ENCODE results near the gene SHROOM1. TPM values are rescaled to one million over a fixed set of nuclear protein-coding genes. Genes with fewer than 3 reads are reported as not detected.

The SHROOM1 gene
- total and polyA plus RNA-seq, 9 of the 15 experiments (the other 6 are each of a cell fraction or from before 2014, with no cell fraction given) = 0.44 to 26.5 (median 11.9) TPM

GRCh38 chr5:132813599-132814502 lies 16.6 kb downstream of the SHROOM1 start:
- no peak overlapping the region for H3K4me3 ChIP-seq
- intact Hi-C loops (cut with micrococcal nuclease) = no loop called here
- no peaks in the 10 kb centered on the region for H3K27me3 ChIP-seq (ENCODE audit: control insufficient read depth in 2 of 2, insufficient read depth in 2 of 2, low read length in 2 of 2)
- H3K9me3 ChIP-seq (replicated peaks; ENCODE audit: control insufficient read depth, insufficient read depth, low read depth, low read length) = no peaks in the 10 kb centered on the region
- peaks cover 0 to 4% of the 10 kb centered on the region in 2 experiments; a peak in 2 of 5 replicates for H3K4me1 ChIP-seq (replicated peaks in 1 of 2; ENCODE audit: control insufficient read depth in 2 of 2, insufficient read depth in 2 of 2, low read length in 2 of 2)
- ChIA-PET CTCF (ENCODE audit: low intra/inter-chr PET ratio) (no interaction called here), POLR2A (interaction anchor here (0.7 kb wide), 1 partner anchor 40 kb away, joined by 3 read pairs; no protein-coding TSS in a partner anchor)
- DNase-seq (ENCODE audit: extremely low read depth in 1 of 4, low spot score in 3 of 4) = no peak
- no peak overlapping the region for H3K27ac ChIP-seq (ENCODE audit: extremely low read depth, low read depth, low read length)
- no peaks in the 10 kb centered on the region for H3K79me2 ChIP-seq (ENCODE audit: control insufficient read depth, insufficient read depth, low read length)
- TF ChIP-seq ELF4 (CRISPR knock-in tag; IDR thresholded peaks at IDR 0.05) = no peak
- TF ChIP-seq, protein P1, sequence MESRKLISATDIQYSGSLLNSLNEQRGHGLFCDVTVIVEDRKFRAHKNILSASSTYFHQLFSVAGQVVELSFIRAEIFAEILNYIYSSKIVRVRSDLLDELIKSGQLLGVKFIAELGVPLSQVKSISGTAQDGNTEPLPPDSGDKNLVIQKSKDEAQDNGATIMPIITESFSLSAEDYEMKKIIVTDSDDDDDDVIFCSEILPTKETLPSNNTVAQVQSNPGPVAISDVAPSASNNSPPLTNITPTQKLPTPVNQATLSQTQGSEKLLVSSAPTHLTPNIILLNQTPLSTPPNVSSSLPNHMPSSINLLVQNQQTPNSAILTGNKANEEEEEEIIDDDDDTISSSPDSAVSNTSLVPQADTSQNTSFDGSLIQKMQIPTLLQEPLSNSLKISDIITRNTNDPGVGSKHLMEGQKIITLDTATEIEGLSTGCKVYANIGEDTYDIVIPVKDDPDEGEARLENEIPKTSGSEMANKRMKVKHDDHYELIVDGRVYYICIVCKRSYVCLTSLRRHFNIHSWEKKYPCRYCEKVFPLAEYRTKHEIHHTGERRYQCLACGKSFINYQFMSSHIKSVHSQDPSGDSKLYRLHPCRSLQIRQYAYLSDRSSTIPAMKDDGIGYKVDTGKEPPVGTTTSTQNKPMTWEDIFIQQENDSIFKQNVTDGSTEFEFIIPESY (CRISPR knock-in tag; IDR thresholded peaks at IDR 0.05) = peak; percentile 61
- no peaks in the 10 kb centered on the region for H4K20me1 ChIP-seq (replicated peaks; ENCODE audit: control insufficient read depth, insufficient read depth, low read length)
- 94% methylated on average over 33 of the region's 110 CpGs for WGBS (ENCODE audit: insufficient coverage, low coverage, missing lambda C conversion rate)
- H3K9me1 ChIP-seq (ENCODE audit: control insufficient read depth, insufficient read depth, low read length) = no peaks in the 10 kb centered on the region
- no peak overlapping the region for H2AFZ ChIP-seq (ENCODE audit: low read depth, low read length)
- no peak for ATAC-seq
- H3K36me3 ChIP-seq (ENCODE audit: control insufficient read depth, insufficient read depth, low read length) = no peaks in the 10 kb centered on the region
- in situ Hi-C loops (cut with MboI) = no loop called here
- H3K9ac ChIP-seq (ENCODE audit: insufficient read depth in 1 of 2, low read depth in 2 of 2, low read length in 2 of 2) = no peak overlapping the region
- no TSS peak for BruUV-seq (replicated peaks)
- no peak for FAIRE-seq
- no peak overlapping the region for H3K4me2 ChIP-seq (ENCODE audit: insufficient read depth, low read length)

Data from K562 (cell line).